A549 (cell line): ENCODE results near the gene CTDSPL.

Experiments
- CTCF ChIP-seq: fragments of >200 bp; sonication (Bioruptor Twin); formaldehyde crosslinking; IDR thresholded peaks from 3 replicates; pipeline ENCODE4 v1.5.1; 2016
- PBX3 ChIP-seq: IDR thresholded peaks from 2 replicates; pipeline ENCODE4 v1.6.1; 2012
- TF ChIP-seq, protein P1 (sequence below): IDR thresholded peaks from 2 replicates; pipeline ENCODE4 v1.6.1; 2012

GRCh38 chr3:37923569-37924040 is 61.9 kb downstream of the CTDSPL start:
- TF ChIP-seq CTCF (no peak), PBX3 (no peak)
- TF ChIP-seq, protein P1, sequence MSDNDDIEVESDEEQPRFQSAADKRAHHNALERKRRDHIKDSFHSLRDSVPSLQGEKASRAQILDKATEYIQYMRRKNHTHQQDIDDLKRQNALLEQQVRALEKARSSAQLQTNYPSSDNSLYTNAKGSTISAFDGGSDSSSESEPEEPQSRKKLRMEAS, result no peak
